Activated naive CD4-positive, alpha-beta T cell treated with anti-CD3 and anti-CD28 coated beads for 36 hours (primary cell): ENCODE results near the gene FANCL. TPM values are rescaled to one million over a fixed set of nuclear protein-coding genes. Genes with fewer than 3 reads are reported as not detected.

Source experiments
- total RNA-seq, 2 experiments: library from RNA; stranded (reverse); gene quantifications; one replicate each; pipeline ENCODE4 v1.2.3, GENCODE V29; 2021

FANCL gene
- total RNA-seq, 2 experiments from 2014 or later: 14.3 to 16.3 TPM

Other genes starting within 250 kb of the FANCL start
- gene VRK2, start 194.5 kb downstream of the FANCL start, total RNA-seq: 10 to 100 TPM; 14.7 to 16.1 TPM